ENCODE results near the gene BET1L. TPM values are rescaled to one million over a fixed set of nuclear protein-coding genes. Genes with fewer than 3 reads are reported as not detected.
A peak's percentile ranks its signal among the peaks of the same experiment; 100 is the strongest.
"Not testable (repeated sequence)": the region's sequence is repeated elsewhere in the genome, so short reads cannot be mapped to it uniquely, and the experiment has no call there.

The BET1L gene
- total RNA-seq, 1 donor from 2014 or later: 42.0 TPM

DNA sequence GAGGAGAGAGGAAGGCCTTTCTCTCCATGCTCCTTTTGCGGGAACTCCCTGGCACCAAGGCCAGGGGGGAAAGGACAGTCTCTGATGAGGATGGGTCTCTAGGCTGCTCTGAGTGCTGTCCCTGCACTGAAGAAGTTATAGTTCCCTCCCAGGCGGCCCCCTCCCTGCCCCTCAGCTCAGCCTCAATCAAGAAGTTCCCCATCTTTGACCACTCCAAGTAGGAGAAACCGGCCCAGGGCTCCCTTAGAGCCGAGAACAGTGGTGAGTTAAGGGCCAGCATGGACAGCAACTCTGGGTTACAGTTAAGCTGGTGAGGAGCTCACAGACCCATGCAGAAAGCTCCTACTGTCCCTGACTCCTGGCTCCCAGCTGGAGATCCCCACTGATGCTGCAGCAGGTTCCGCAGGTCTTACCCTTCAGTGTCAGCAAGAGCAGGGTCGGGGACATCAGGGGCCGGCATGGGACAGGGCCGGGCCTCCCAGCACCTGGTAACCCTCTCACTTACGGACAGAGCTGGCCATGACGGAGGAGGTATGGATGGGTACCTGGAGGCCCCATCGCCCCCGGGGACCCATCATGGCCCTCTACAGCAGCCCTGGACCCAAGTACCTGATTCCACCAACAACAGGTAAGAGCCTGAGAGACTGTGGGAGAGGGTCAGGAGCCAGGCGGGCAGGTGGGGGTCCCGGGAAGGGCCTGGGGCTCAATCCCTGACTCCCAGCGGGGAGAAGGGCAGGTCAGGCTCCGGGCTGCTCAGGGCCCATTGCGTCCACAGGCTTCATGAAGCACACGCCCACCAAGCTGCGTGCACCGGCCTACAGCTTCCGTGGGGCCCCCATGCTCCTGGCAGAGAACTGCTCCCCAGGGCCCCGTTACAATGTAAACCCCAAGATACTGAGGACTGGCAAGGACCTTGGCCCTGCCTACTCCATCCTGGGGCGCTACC, 10.1 kb downstream of the BET1L start:
- no peak for DNase-seq (ENCODE audit: low spot score)
- Mint-ChIP-seq H3K4me1 (ENCODE audit: low read depth) (peaks cover 8% of the 10 kb centered on the region), H3K27me3 (ENCODE audit: insufficient read depth) (no peaks in the 10 kb centered on the region), H3K4me3 (no peak overlapping the region), H3K36me3 (ENCODE audit: low read depth) (peaks cover 5% of the 10 kb centered on the region), H3K27ac (no peak overlapping the region), H3K9me3 (no peaks in the 10 kb centered on the region)
- intact Hi-C loops (cut with micrococcal nuclease): no loop called here

- intact Hi-C loops (cut with micrococcal nuclease); H3K27ac Mint-ChIP-seq; H3K9me3 Mint-ChIP-seq; H3K36me3 Mint-ChIP-seq (ENCODE audit: low read depth); H3K4me1 Mint-ChIP-seq (ENCODE audit: low read depth); DNase-seq (ENCODE audit: low spot score); H3K27me3 Mint-ChIP-seq (ENCODE audit: insufficient read depth); H3K4me3 Mint-ChIP-seq: not testable (repeated sequence)
Measured at GRCh38 chr11:193481-193880, 13.7 kb downstream of the BET1L start.

- H3K4me3 Mint-ChIP-seq; H3K4me1 Mint-ChIP-seq (ENCODE audit: low read depth); H3K9me3 Mint-ChIP-seq; H3K36me3 Mint-ChIP-seq (ENCODE audit: low read depth); H3K27me3 Mint-ChIP-seq (ENCODE audit: insufficient read depth); DNase-seq (ENCODE audit: low spot score); H3K27ac Mint-ChIP-seq; intact Hi-C loops (cut with micrococcal nuclease): not testable (repeated sequence)
Measured at GRCh38 chr11:192674-193128, 14.5 kb downstream of the BET1L start, which contains the start of gene SCGB1C1. Gene SCGB1C1, plus strand, starts transcription at chr11:193078. Its CDS starts 22 bp downstream, at chr11:193100.

GRCh38 chr11:191490-192478, 15.4 kb downstream of the BET1L start:
- H3K9me3 Mint-ChIP-seq; H3K27me3 Mint-ChIP-seq (ENCODE audit: insufficient read depth); intact Hi-C loops (cut with micrococcal nuclease); H3K36me3 Mint-ChIP-seq (ENCODE audit: low read depth); H3K4me1 Mint-ChIP-seq (ENCODE audit: low read depth): not testable (repeated sequence)
- Mint-ChIP-seq H3K4me3 (peak overlapping the region; percentile 42), H3K27ac (peak overlapping the region; percentile 72)
- DNase-seq (ENCODE audit: low spot score): peak; percentile 51

GRCh38 chr11:190546-190945, 16.7 kb downstream of the BET1L start:
- H3K27me3 Mint-ChIP-seq (ENCODE audit: insufficient read depth); H3K4me1 Mint-ChIP-seq (ENCODE audit: low read depth); intact Hi-C loops (cut with micrococcal nuclease); H3K27ac Mint-ChIP-seq; H3K9me3 Mint-ChIP-seq; DNase-seq (ENCODE audit: low spot score); H3K4me3 Mint-ChIP-seq; H3K36me3 Mint-ChIP-seq (ENCODE audit: low read depth): not testable (repeated sequence)

- peak; percentile 38 for DNase-seq (ENCODE audit: low spot score)
- H3K9me3 Mint-ChIP-seq; H3K27ac Mint-ChIP-seq; H3K4me1 Mint-ChIP-seq (ENCODE audit: low read depth); H3K27me3 Mint-ChIP-seq (ENCODE audit: insufficient read depth); H3K36me3 Mint-ChIP-seq (ENCODE audit: low read depth); intact Hi-C loops (cut with micrococcal nuclease); H3K4me3 Mint-ChIP-seq: not testable (repeated sequence)
Measured at GRCh38 chr11:189843-190311, 17.3 kb downstream of the BET1L start.

DNA sequence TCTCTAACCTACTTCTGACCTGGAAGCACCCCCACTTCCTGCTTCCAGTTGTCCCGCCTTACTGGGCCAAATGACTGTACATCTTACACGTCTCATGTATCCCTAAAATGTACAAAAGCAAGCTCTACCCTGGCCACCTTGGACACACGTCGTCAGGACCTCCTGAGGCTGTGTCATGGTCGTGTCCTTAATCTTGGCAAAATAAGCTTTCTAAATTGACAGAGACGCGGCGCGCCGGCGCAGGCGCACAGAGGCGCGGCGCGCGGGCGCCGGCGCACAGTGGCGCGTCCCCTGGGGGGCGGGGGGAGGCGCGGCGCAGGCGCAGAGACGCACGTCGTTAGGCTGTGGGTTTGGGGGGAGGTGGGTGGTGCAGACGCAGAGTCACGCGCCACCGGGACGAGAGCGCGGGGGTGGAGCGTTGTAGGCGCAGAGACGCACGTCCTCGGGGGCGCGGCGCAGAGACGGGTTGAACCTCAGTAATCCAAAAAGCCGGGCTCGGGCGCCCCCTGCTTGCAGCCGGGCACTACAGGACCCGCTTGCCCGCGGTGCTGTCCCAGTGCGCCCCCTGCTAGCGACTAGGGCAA, 17.9 kb downstream of the BET1L start:
- DNase-seq (ENCODE audit: low spot score): not testable (repeated sequence)

GRCh38 chr11:180242-180641, 27.0 kb downstream of the BET1L start:
- H3K27ac Mint-ChIP-seq; H3K4me3 Mint-ChIP-seq; H3K9me3 Mint-ChIP-seq; H3K4me1 Mint-ChIP-seq (ENCODE audit: low read depth); H3K36me3 Mint-ChIP-seq (ENCODE audit: low read depth); H3K27me3 Mint-ChIP-seq (ENCODE audit: insufficient read depth); intact Hi-C loops (cut with micrococcal nuclease); DNase-seq (ENCODE audit: low spot score): not testable (repeated sequence)

More for the DNA sequence above, 17.9 kb downstream of the BET1L start:
- H3K27me3 Mint-ChIP-seq (ENCODE audit: insufficient read depth); intact Hi-C loops (cut with micrococcal nuclease); H3K4me3 Mint-ChIP-seq; H3K36me3 Mint-ChIP-seq (ENCODE audit: low read depth); H3K4me1 Mint-ChIP-seq (ENCODE audit: low read depth); H3K27ac Mint-ChIP-seq; H3K9me3 Mint-ChIP-seq: not testable (repeated sequence)

Other genes with a start within 250 kb of the BET1L start
- gene SCGB1C1, start 14.3 kb downstream of the BET1L start, total RNA-seq: not detected in 2 replicates
- 132 and 149 TPM in 2 replicates for gene RIC8A, start 309 bp upstream of the BET1L start, total RNA-seq
- 11.6 and 14.8 TPM in 2 replicates for gene SIRT3, start 28.9 kb upstream of the BET1L start, total RNA-seq
- gene PSMD13, start 29.6 kb upstream of the BET1L start, total RNA-seq: 261 and 266 TPM in 2 replicates
- 4.9 and 5.2 TPM in 2 replicates for gene NLRP6, start 71.0 kb upstream of the BET1L start, total RNA-seq
- 164 and 167 TPM in 2 replicates for gene PGGHG, start 81.7 kb upstream of the BET1L start, total RNA-seq
- gene IFITM5, start 92.1 kb upstream of the BET1L start, total RNA-seq: not detected in 2 replicates
- gene IFITM2, start 100.4 kb upstream of the BET1L start, total RNA-seq: 494 and 521 TPM in 2 replicates
- 208 and 214 TPM in 2 replicates for gene IFITM1, start 106.6 kb upstream of the BET1L start, total RNA-seq
- 3.6 and 4.6 TPM in 2 replicates for gene IFITM3, start 113.5 kb upstream of the BET1L start, total RNA-seq
- gene B4GALNT4, start 162.1 kb upstream of the BET1L start, total RNA-seq: 3.8 and 5.1 TPM in 2 replicates
- not detected in 2 replicates for gene PKP3, start 186.8 kb upstream of the BET1L start, total RNA-seq
- gene SIGIRR, start 207.6 kb upstream of the BET1L start, total RNA-seq: 38.3 and 43.9 TPM in 2 replicates
- gene ANO9, start 234.6 kb upstream of the BET1L start, total RNA-seq: 33.1 and 33.8 TPM in 2 replicates
- gene PTDSS2, start 242.9 kb upstream of the BET1L start, total RNA-seq: 31.0 and 33.9 TPM in 2 replicates